A549 (cell line): ENCODE results near the gene MYO9A. TPM values are rescaled to one million over a fixed set of nuclear protein-coding genes. Genes with fewer than 3 reads are reported as not detected.

Source experiments
- ATAC-seq, 2 experiments: fragments of 200-7000 bp in 1 of 2; fragments of >200 bp in 1 of 2; cut with Nextera tagmentation in 1 of 2; cut with Tn5 transposase in 1 of 2; 3 replicates each; pipeline versions ENCODE4 v1.8.0 to v1.9.1; 2018 to 2020; ENCODE audit warnings: mild to moderate bottlenecking in 1 of 2, moderate library complexity in 1 of 2
- CTCF ChIA-PET: fragments of 300-600 bp; sonication (Branson Sonifier 250); formaldehyde crosslinking; extraction: SDS; loops from one replicate; lab custom pipeline; 2021; ENCODE audit warnings: antibody characterized with exemption, inconsistent platforms; lab: Yijun Ruan, JAX
- POLR2A ChIA-PET: fragments of 350-600 bp; formaldehyde crosslinking; extraction: SDS; loops from one replicate; lab custom pipeline; 2021; ENCODE audit warnings: antibody characterized with exemption, inconsistent platforms; lab: Yijun Ruan, JAX
- DNase-seq, 2 experiments: peaks; one replicate each; pipeline versions ENCODE4 v3.0.0 to v3.0.0-alpha.2; 2011 to 2016; ENCODE audit warnings: low read depth in 1 of 2, low spot score in 1 of 2
- FAIRE-seq: peaks from 2 replicates; lab custom pipeline; 2011; peaks lifted over from hg19 to GRCh38; lab: Jason Lieb, UNC
- H3K27ac ChIP-seq, 2 experiments: fragments of >200 bp; sonication (Bioruptor Twin); formaldehyde crosslinking; 3 replicates each; pipeline ENCODE4 v1.5.1; 2016 to 2017
- H3K4me1 ChIP-seq: fragments of >200 bp; sonication (Bioruptor Twin); formaldehyde crosslinking; 3 replicates; pipeline ENCODE4 v1.6.1; 2016
- H3K4me2 ChIP-seq: fragments of >200 bp; sonication (Bioruptor Twin); formaldehyde crosslinking; 3 replicates; pipeline ENCODE4 v1.6.1; 2016
- H3K4me3 ChIP-seq: fragments of >200 bp; sonication (Bioruptor Twin); formaldehyde crosslinking; 3 replicates; pipeline ENCODE4 v1.5.1; 2016
- H3K9me3 ChIP-seq: fragments of >200 bp; sonication (Bioruptor Twin); formaldehyde crosslinking; 3 replicates; pipeline ENCODE4 v1.6.1; 2016
- CHD2 ChIP-seq: fragments of 150-350 bp; IDR thresholded peaks from 2 replicates; pipeline ENCODE4 v1.6.1; 2014; ENCODE audit warnings: low read length; ENCODE audit not compliant: partially characterized antibody
- EP300 ChIP-seq, 2 experiments: fragments of >200 bp; sonication (Bioruptor Twin); formaldehyde crosslinking; IDR thresholded peaks; 2 replicates in 1 of 2; 3 replicates in 1 of 2; pipeline ENCODE4 v1.6.1; 2016 to 2017
- JUN ChIP-seq, 2 experiments: fragments of >200 bp; sonication (Bioruptor Twin); formaldehyde crosslinking; IDR thresholded peaks; 2 replicates in 1 of 2; 3 replicates in 1 of 2; pipeline ENCODE4 v1.6.1; 2016 to 2017
- JUNB ChIP-seq: fragments of >200 bp; sonication (Bioruptor Twin); formaldehyde crosslinking; IDR thresholded peaks from 2 replicates; pipeline ENCODE4 v1.6.1; 2016
- POLR2AphosphoS2 ChIP-seq: conservative IDR thresholded peaks from 2 replicates; pipeline ENCODE4 v1.6.1; 2012; ENCODE audit warnings: low read length, improper control_type of control experiment, inconsistent platforms
- RAD21 ChIP-seq, 2 experiments: fragments of >200 bp in 1 of 2; sonication (Bioruptor Twin) in 1 of 2; formaldehyde crosslinking in 1 of 2; IDR thresholded peaks in 1 of 2; conservative IDR thresholded peaks in 1 of 2; 2 replicates in 1 of 2; 3 replicates in 1 of 2; pipeline ENCODE4 v1.6.1; 2012 to 2018; ENCODE audit warnings: inconsistent platforms in 1 of 2
- RARB ChIP-seq: fragments of 250-450 bp; sonication (Bioruptor Pico); IDR thresholded peaks from 2 replicates; pipeline ENCODE4 v1.8.0; 2021; ENCODE audit warnings: mild to moderate bottlenecking, moderate library complexity
- RCOR1 ChIP-seq: fragments of 150-350 bp; IDR thresholded peaks from 2 replicates; pipeline ENCODE4 v1.6.1; 2014; ENCODE audit warnings: antibody characterized with exemption, low read length, low read depth
- ZSCAN20 ChIP-seq: fragments of 250-450 bp; sonication (Bioruptor Pico); IDR thresholded peaks from 2 replicates; pipeline ENCODE4 v1.8.0; 2022; ENCODE audit warnings: mild to moderate bottlenecking, moderate library complexity
- WGBS: methylation state at CpG from one replicate; pipeline ENCODE4 v1.1.6; 2017; ENCODE audit errors: missing lambda C conversion rate; 5-methylcytosine and 5-hydroxymethylcytosine counted together
- polyA plus RNA-seq, 4 experiments: library from polyadenylated mRNA; depleted of rRNA in 3 of 4; stranded (reverse); fragments of >200 nt; fragmentation: RNase III in 1 of 4; extraction: RNeasy Plus Mini Kit Qiagen cat#74134 plus additional on column Dnase treatment in 1 of 4; gene quantifications; 2 replicates in 3 of 4; 3 replicates in 1 of 4; pipeline ENCODE4 v1.2.3, GENCODE V29; 2011 to 2017
- TF ChIP-seq, protein P1 (sequence below): fragments of 200-600 bp; sonication (generic); IDR thresholded peaks from 2 replicates; pipeline ENCODE4 v1.6.1; 2016; ENCODE audit warnings: antibody characterized with exemption, mild to moderate bottlenecking, moderate library complexity
- TF ChIP-seq, protein P2 (sequence below): fragments of >200 bp; sonication (Bioruptor Twin); formaldehyde crosslinking; IDR thresholded peaks from 3 replicates; pipeline ENCODE4 v1.6.1; 2016
- TF ChIP-seq, protein P3 (sequence below): IDR thresholded peaks from 2 replicates; pipeline ENCODE4 v1.6.1; 2012

Gene MYO9A
- polyA plus RNA-seq, 2 of the 4 experiments (the other 2 are of a cell fraction) = 5.9 to 21.9 TPM

DNA sequence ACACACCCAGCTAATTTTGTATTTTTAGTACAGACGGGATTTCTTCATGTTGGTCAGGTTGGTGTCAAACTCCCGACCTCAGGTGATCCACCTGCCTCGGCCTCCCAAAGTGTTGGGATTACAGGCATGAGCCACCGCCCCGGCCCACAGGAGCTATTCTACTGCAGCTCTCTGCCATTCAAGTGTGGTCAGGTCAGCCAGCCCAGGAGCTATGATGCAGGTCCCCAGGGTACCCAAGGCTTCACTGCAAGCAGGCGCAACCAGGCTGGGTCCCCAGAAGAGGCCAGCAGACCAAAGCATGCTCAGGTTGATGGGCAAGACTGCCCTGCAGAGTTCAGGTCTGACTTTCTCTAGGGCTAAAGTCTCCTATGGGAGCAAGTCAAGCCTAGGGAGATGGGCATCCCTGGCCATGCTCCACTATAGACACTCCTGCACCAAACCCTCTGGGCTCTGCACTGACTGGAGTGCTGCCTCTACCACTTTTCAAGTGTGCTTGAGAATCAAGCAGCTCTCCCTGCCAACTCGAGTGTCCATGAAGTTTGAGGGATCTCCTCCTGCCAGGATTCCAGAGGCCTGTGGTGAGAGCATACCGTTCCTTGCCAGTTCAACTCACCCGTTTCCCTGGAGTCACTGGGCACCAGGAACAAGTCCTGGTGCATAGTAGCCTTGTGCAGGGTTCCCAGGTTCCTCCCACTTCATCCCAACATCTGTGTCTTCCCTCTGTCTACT lies 30.9 kb downstream of the MYO9A start (continued):
- TF ChIP-seq, protein P1, sequence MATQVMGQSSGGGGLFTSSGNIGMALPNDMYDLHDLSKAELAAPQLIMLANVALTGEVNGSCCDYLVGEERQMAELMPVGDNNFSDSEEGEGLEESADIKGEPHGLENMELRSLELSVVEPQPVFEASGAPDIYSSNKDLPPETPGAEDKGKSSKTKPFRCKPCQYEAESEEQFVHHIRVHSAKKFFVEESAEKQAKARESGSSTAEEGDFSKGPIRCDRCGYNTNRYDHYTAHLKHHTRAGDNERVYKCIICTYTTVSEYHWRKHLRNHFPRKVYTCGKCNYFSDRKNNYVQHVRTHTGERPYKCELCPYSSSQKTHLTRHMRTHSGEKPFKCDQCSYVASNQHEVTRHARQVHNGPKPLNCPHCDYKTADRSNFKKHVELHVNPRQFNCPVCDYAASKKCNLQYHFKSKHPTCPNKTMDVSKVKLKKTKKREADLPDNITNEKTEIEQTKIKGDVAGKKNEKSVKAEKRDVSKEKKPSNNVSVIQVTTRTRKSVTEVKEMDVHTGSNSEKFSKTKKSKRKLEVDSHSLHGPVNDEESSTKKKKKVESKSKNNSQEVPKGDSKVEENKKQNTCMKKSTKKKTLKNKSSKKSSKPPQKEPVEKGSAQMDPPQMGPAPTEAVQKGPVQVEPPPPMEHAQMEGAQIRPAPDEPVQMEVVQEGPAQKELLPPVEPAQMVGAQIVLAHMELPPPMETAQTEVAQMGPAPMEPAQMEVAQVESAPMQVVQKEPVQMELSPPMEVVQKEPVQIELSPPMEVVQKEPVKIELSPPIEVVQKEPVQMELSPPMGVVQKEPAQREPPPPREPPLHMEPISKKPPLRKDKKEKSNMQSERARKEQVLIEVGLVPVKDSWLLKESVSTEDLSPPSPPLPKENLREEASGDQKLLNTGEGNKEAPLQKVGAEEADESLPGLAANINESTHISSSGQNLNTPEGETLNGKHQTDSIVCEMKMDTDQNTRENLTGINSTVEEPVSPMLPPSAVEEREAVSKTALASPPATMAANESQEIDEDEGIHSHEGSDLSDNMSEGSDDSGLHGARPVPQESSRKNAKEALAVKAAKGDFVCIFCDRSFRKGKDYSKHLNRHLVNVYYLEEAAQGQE = no peak
- TF ChIP-seq ZSCAN20 (CRISPR knock-in tag) (no peak), CHD2 (no peak)
- TF ChIP-seq, protein P2, sequence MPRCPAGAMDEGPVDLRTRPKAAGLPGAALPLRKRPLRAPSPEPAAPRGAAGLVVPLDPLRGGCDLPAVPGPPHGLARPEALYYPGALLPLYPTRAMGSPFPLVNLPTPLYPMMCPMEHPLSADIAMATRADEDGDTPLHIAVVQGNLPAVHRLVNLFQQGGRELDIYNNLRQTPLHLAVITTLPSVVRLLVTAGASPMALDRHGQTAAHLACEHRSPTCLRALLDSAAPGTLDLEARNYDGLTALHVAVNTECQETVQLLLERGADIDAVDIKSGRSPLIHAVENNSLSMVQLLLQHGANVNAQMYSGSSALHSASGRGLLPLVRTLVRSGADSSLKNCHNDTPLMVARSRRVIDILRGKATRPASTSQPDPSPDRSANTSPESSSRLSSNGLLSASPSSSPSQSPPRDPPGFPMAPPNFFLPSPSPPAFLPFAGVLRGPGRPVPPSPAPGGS = no peak

DNA sequence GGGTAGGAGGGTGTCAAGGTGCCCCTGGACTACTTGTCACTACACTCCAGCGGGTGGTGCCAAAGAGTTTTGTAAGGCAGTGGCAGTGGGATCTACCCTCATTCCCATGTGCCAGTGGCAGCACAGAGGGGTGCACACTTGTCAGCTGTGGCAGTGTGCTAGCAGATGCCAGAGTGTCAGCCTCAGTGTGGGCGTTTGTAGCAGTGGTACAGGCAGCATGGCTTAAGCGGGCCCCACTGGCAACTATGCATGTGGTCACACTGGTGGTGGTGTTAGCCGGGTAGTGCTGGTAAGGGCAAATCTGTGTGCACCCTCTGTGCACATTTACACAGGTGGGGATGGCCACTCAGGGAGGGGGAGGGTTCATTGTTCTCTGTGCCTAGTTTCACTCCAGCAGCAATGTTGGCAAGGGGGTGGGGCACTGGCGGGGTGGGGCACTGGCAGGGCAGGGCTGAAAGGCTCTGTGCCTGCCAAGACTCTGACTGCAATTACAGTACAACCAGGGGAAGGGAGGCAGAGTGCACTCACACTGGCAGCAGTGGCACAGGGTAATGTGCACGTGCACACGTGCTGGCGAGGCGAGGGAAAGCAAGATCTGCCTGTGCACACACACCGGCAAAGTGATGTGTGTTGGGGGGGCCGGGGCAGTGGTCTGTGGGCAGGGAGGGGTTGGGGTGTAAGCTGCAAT lies 31.8 kb downstream of the MYO9A start:
- no peak overlapping the region for H3K27ac ChIP-seq
- DNase-seq (no peak), FAIRE-seq (no peak), ATAC-seq (no peak; a peak in 1 of 6 replicates)
- H3K4me1 ChIP-seq = no peaks in the 10 kb centered on the region
- 92% methylated on average over 10 of the region's 11 CpGs for WGBS
- ChIA-PET CTCF (interaction anchor here (1.4 kb wide), 2 partner anchors 10 to 70 kb away, joined by 3 read pairs; no protein-coding TSS in a partner anchor), POLR2A (no interaction called here)
- no peak overlapping the region for H3K4me3 ChIP-seq
- TF ChIP-seq RAD21 (conservative IDR thresholded peaks at IDR 0.05 in 1 of 2, IDR thresholded peaks at IDR 0.05 in 1 of 2) (0 out of 5 replicates have a peak, but pooled peaks of 1 of the 2 experiments have one; percentile 4), EP300 (IDR thresholded peaks at IDR 0.05) (no peak)
- H3K4me2 ChIP-seq = no peak overlapping the region
- 0 out of 3 replicates have a peak, but pooled peaks cover 10% of the 10 kb centered on the region for H3K9me3 ChIP-seq

DNA sequence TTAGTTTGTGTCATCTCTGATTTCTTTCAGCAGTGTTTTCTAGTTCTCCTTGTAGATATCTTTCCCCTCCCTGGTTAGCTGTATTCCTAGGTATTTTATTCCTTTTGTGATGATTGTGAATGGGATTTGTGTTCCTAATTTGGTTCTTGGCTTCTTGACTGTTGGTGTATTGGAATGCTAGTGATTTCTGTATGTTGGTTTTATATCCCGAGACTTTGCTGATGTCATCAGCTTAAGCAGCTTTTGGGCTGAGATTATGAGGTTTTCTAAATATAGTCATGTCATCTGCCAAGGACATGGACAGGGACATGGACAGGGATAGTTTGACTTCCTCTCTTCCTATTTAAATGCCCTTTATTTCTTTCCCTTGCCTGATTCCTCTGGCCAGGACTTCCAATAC lies 35.8 kb downstream of the MYO9A start:
- WGBS = 94% methylated on average over 1 of the region's 1 CpG
- Histone ChIP-seq H3K9me3 (0 out of 3 replicates have a peak, but pooled peaks cover 10% of the 10 kb centered on the region), H3K4me2 (no peak overlapping the region), H3K4me1 (no peaks in the 10 kb centered on the region), H3K27ac (no peak overlapping the region), H3K4me3 (no peak overlapping the region)
- ChIA-PET CTCF (interaction anchor here (0.7 to 1.0 kb wide), 2 partner anchors 10 to 74 kb away, joined by 3 read pairs; no protein-coding TSS in a partner anchor), POLR2A (no interaction called here)
- DNase-seq = no peak
- FAIRE-seq = peak; percentile 77
- TF ChIP-seq CHD2 (no peak), JUN (IDR thresholded peaks at IDR 0.05) (no peak), RCOR1 (no peak), POLR2AphosphoS2 (no peak), JUNB (no peak), ZSCAN20 (CRISPR knock-in tag) (no peak), RARB (CRISPR knock-in tag) (no peak)
- TF ChIP-seq, protein P3, sequence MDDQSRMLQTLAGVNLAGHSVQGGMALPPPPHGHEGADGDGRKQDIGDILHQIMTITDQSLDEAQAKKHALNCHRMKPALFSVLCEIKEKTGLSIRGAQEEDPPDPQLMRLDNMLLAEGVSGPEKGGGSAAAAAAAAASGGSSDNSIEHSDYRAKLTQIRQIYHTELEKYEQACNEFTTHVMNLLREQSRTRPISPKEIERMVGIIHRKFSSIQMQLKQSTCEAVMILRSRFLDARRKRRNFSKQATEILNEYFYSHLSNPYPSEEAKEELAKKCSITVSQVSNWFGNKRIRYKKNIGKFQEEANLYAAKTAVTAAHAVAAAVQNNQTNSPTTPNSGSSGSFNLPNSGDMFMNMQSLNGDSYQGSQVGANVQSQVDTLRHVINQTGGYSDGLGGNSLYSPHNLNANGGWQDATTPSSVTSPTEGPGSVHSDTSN = no peak
- no peak for ATAC-seq
